Effector CD8-positive, alpha-beta T cell (primary cell): Measurements from ENCODE around the gene SOX5.
"Not testable (repeated sequence)": the region's sequence is repeated elsewhere in the genome, so short reads cannot be mapped to it uniquely, and the experiment has no call there.

ENCODE experiments used
- DNase-seq: peaks from one replicate; lab custom pipeline; 2025; lab: John Stamatoyannopoulos, UW

Gene SOX5

GRCh38 chr12:23909551-23909950, 39.9 kb downstream of the SOX5 start:
- no peak for DNase-seq

GRCh38 chr12:23906329-23906728, 43.1 kb downstream of the SOX5 start:
- no peak for DNase-seq

- no peak for DNase-seq
Observed at GRCh38 chr12:23899434-23899833, 50.0 kb downstream of the SOX5 start.

- DNase-seq, result no peak
Observed at GRCh38 chr12:23898121-23898520, 51.3 kb downstream of the SOX5 start.

GRCh38 chr12:23895792-23896218, 53.7 kb downstream of the SOX5 start:
- DNase-seq, result no peak

- no peak for DNase-seq
Observed at GRCh38 chr12:23893611-23894010, 55.9 kb downstream of the SOX5 start.

GRCh38 chr12:23891115-23891514, 58.4 kb downstream of the SOX5 start:
- no peak for DNase-seq

- no peak for DNase-seq
Observed at GRCh38 chr12:23889069-23889440, 60.4 kb downstream of the SOX5 start.

GRCh38 chr12:23888396-23889068, 60.9 kb downstream of the SOX5 start:
- DNase-seq, result no peak

- DNase-seq, result no peak
Observed at GRCh38 chr12:23887055-23887835, 62.2 kb downstream of the SOX5 start.

- DNase-seq, result no peak
Observed at GRCh38 chr12:23885394-23885793, 64.1 kb downstream of the SOX5 start.

GRCh38 chr12:23884909-23885308, 64.6 kb downstream of the SOX5 start:
- DNase-seq, result no peak

- DNase-seq, result no peak
Observed at GRCh38 chr12:23880988-23881387, 68.5 kb downstream of the SOX5 start.

GRCh38 chr12:23876618-23877017, 72.9 kb downstream of the SOX5 start:
- DNase-seq, result not testable (repeated sequence)

- no peak for DNase-seq
Observed at GRCh38 chr12:23867794-23868193, 81.7 kb downstream of the SOX5 start.

GRCh38 chr12:23862701-23863100, 86.8 kb downstream of the SOX5 start:
- DNase-seq, result no peak

GRCh38 chr12:23860019-23860418, 89.5 kb downstream of the SOX5 start:
- DNase-seq, result no peak

- no peak for DNase-seq
Observed at GRCh38 chr12:23857178-23857577, 92.3 kb downstream of the SOX5 start.

- no peak for DNase-seq
Observed at GRCh38 chr12:23855813-23856212, 93.7 kb downstream of the SOX5 start.

- DNase-seq, result no peak
Observed at GRCh38 chr12:23854598-23854997, 94.9 kb downstream of the SOX5 start.

- no peak for DNase-seq
Observed at GRCh38 chr12:23853640-23854039, 95.8 kb downstream of the SOX5 start.

GRCh38 chr12:23851602-23852001, 97.9 kb downstream of the SOX5 start:
- DNase-seq, result no peak

GRCh38 chr12:23847857-23848256, 101.6 kb downstream of the SOX5 start:
- DNase-seq, result no peak

GRCh38 chr12:23843958-23844357, 105.5 kb downstream of the SOX5 start:
- DNase-seq, result no peak
